Measurements from ENCODE around the gene HECTD4. TPM values are rescaled to one million over a fixed set of nuclear protein-coding genes. Genes with fewer than 3 reads are reported as not detected.

The HECTD4 gene
- total and polyA plus RNA-seq, 9 of the 15 experiments (the other 6 are each of a cell fraction or from before 2014, with no cell fraction given), result 3.5 to 33.3 (median 13.5) TPM

DNA sequence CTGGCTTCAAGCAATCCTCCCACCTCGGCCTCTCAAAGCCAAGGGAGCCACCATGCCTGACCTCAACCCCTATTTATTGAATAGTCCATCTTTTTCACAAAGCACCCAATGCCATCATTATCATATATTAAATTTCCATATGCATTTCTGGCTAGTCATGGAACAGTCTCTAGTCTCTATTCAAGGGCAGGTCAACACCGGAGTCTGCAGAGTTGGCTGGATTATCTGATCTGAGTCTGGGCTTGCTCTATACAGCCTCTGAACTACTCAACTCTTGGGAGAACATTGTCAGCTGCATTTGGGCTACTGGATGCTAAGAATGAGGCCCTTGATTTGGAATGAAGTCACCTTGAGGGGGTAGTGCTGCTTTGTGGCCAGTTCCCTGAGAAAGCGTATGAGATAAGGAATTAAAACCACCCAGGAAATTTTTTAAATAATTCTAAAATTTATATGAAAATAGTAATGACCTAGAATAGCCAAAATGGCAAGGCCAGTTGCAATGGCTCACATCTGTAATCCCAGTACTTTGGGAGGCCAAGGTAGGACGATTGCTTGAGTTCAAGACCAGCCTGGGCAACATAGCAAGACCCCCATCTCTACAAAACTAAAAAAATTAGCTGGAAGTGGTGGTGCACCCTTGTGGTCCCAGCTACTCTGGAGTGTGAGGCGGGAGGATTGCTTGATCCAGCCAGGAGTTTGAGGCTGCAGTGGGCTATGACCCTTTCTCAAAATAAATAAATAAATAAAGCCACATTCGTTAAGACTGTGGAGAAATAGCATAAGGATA, 266.8 kb downstream of the HECTD4 start (continued):
- TF ChIP-seq ZNF121 (CRISPR knock-in tag; conservative IDR thresholded peaks at IDR 0.05) (peak; percentile 70), SUPT5H (IDR thresholded peaks at IDR 0.05) (no peak), ZNF778 (CRISPR knock-in tag; IDR thresholded peaks at IDR 0.05) (no peak), DMBX1 (CRISPR knock-in tag; IDR thresholded peaks at IDR 0.05; ENCODE audit: borderline replicate concordance) (no peak), U2AF1 (optimal IDR thresholded peaks at IDR 0.05; ENCODE audit: low read depth, low read length) (no peak), NFE2 (IDR thresholded peaks at IDR 0.05; ENCODE audit: low read depth) (peak; percentile 69), ZNF507 (tag; conservative IDR thresholded peaks at IDR 0.05) (no peak), CXXC5 (CRISPR knock-in tag; IDR thresholded peaks at IDR 0.05) (no peak), RB1 (IDR thresholded peaks at IDR 0.05; ENCODE audit: low read depth) (no peak), ZNF354B (CRISPR knock-in tag; IDR thresholded peaks at IDR 0.05) (no peak)
- TF ChIP-seq, protein P1, sequence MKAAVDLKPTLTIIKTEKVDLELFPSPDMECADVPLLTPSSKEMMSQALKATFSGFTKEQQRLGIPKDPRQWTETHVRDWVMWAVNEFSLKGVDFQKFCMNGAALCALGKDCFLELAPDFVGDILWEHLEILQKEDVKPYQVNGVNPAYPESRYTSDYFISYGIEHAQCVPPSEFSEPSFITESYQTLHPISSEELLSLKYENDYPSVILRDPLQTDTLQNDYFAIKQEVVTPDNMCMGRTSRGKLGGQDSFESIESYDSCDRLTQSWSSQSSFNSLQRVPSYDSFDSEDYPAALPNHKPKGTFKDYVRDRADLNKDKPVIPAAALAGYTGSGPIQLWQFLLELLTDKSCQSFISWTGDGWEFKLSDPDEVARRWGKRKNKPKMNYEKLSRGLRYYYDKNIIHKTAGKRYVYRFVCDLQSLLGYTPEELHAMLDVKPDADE (conservative IDR thresholded peaks at IDR 0.05; ENCODE audit: control insufficient read depth, low read depth, low read length), result no peak

All from K562 (cell line).